Measurements from ENCODE around the gene PRKG1. TPM values are rescaled to one million over a fixed set of nuclear protein-coding genes. Genes with fewer than 3 reads are reported as not detected.

Gene PRKG1
- total and polyA plus RNA-seq, 4 donors, result 26.2 to 199 (median 94.1) TPM

- 5 to 10% methylated on average over 6 of the region's 6 CpGs for WGBS, 2 donors
- peak overlapping the region in 1 of 2 donors; percentile 54 for H3K4me3 ChIP-seq (ENCODE audit: low read length in 2 of 2)
Measured at GRCh38 chr10:51046654-51047053, 27.6 kb upstream of the PRKG1 start.

GRCh38 chr10:51047857-51048256 lies 26.4 kb upstream of the PRKG1 start:
- Histone ChIP-seq H3K27me3 (ENCODE audit: control insufficient read depth in 1 of 2, insufficient read depth in 2 of 2, low read length in 1 of 2) (no peaks in the 10 kb centered on the region), H3K4me3 (ENCODE audit: low read length in 2 of 2) (no peak overlapping the region), H3K9me3 (ENCODE audit: control insufficient read depth, low read length) (no peaks in the 10 kb centered on the region), H3K36me3 (ENCODE audit: control insufficient read depth in 1 of 2, insufficient read depth in 2 of 2, low read length in 1 of 2) (no peaks in the 10 kb centered on the region), H3K4me1 (ENCODE audit: control insufficient read depth in 1 of 2, insufficient read depth in 2 of 2, low read length in 2 of 2) (peaks cover 2 to 8% of the 10 kb centered on the region in 2 donors), H3K27ac (ENCODE audit: low read depth in 1 of 2, low read length in 2 of 2) (no peak overlapping the region)
- intact Hi-C loops (cut with DNase I), result loop anchor here in 1 of 2 donors (5.0 kb wide), 1 partner anchor 36 kb away; no protein-coding TSS in a partner anchor
- peak; percentile 78 for ATAC-seq (ENCODE audit: low FRiP score)
- 34 to 42% methylated on average over 2 of the region's 2 CpGs for WGBS, 2 donors
- DNase-seq, result no peak

More at GRCh38 chr10:51046654-51047053, 27.6 kb upstream of the PRKG1 start:
- peak; percentile 51 for ATAC-seq (ENCODE audit: low FRiP score)
- peak overlapping the region; percentile 57 to 67 for H3K27ac ChIP-seq (ENCODE audit: low read depth in 1 of 2, low read length in 2 of 2)
- no peaks in the 10 kb centered on the region for H3K9me3 ChIP-seq (ENCODE audit: control insufficient read depth, low read length)
- H3K4me1 ChIP-seq (ENCODE audit: control insufficient read depth in 1 of 2, insufficient read depth in 2 of 2, low read length in 2 of 2), result peaks cover 2 to 11% of the 10 kb centered on the region in 2 donors
- no peak for DNase-seq
- no peaks in the 10 kb centered on the region for H3K27me3 ChIP-seq (ENCODE audit: control insufficient read depth in 1 of 2, insufficient read depth in 2 of 2, low read length in 1 of 2)
- intact Hi-C loops (cut with DNase I), result loop anchor here in 1 of 2 donors (5.0 kb wide), 1 partner anchor 34 kb away; no protein-coding TSS in a partner anchor
- H3K36me3 ChIP-seq (ENCODE audit: control insufficient read depth in 1 of 2, insufficient read depth in 2 of 2, low read length in 1 of 2), result no peaks in the 10 kb centered on the region

- ATAC-seq (ENCODE audit: low FRiP score) (no peak), DNase-seq (no peak)
- Histone ChIP-seq H3K27me3 (ENCODE audit: control insufficient read depth in 1 of 2, insufficient read depth in 2 of 2, low read length in 1 of 2) (no peaks in the 10 kb centered on the region), H3K4me3 (ENCODE audit: low read length in 2 of 2) (no peak overlapping the region), H3K9me3 (ENCODE audit: control insufficient read depth, low read length) (no peaks in the 10 kb centered on the region), H3K36me3 (ENCODE audit: control insufficient read depth in 1 of 2, insufficient read depth in 2 of 2, low read length in 1 of 2) (no peaks in the 10 kb centered on the region), H3K4me1 (ENCODE audit: control insufficient read depth in 1 of 2, insufficient read depth in 2 of 2, low read length in 2 of 2) (peaks cover 2 to 4% of the 10 kb centered on the region in 2 donors), H3K27ac (ENCODE audit: low read depth in 1 of 2, low read length in 2 of 2) (peak overlapping the region in 1 of 2 donors; percentile 64)
- 89 to 94% methylated on average over 7 of the region's 7 CpGs for WGBS, 2 donors
- intact Hi-C loops (cut with DNase I), result loop anchor here in 1 of 2 donors (5.0 kb wide), 1 partner anchor 36 kb away; no protein-coding TSS in a partner anchor
Measured at GRCh38 chr10:51048792-51049191, 25.5 kb upstream of the PRKG1 start.

GRCh38 chr10:51052163-51052562 lies 22.1 kb upstream of the PRKG1 start:
- intact Hi-C loops (cut with DNase I), result loop anchor here in 1 of 2 donors (5.0 kb wide), 1 partner anchor 40 kb away; no protein-coding TSS in a partner anchor
- Histone ChIP-seq H3K27me3 (ENCODE audit: control insufficient read depth in 1 of 2, insufficient read depth in 2 of 2, low read length in 1 of 2) (no peaks in the 10 kb centered on the region), H3K27ac (ENCODE audit: low read depth in 1 of 2, low read length in 2 of 2) (no peak overlapping the region), H3K4me1 (ENCODE audit: control insufficient read depth in 1 of 2, insufficient read depth in 2 of 2, low read length in 2 of 2) (peaks cover 0 to 1% of the 10 kb centered on the region in 2 donors), H3K36me3 (ENCODE audit: control insufficient read depth in 1 of 2, insufficient read depth in 2 of 2, low read length in 1 of 2) (no peaks in the 10 kb centered on the region), H3K4me3 (ENCODE audit: low read length in 2 of 2) (no peak overlapping the region), H3K9me3 (ENCODE audit: control insufficient read depth, low read length) (no peaks in the 10 kb centered on the region)
- DNase-seq, result no peak
- ATAC-seq (ENCODE audit: low FRiP score), result no peak

GRCh38 chr10:51057925-51058324 lies 16.4 kb upstream of the PRKG1 start:
- 97 to 98% methylated on average over 4 of the region's 4 CpGs for WGBS, 2 donors
- Histone ChIP-seq H3K27me3 (ENCODE audit: control insufficient read depth in 1 of 2, insufficient read depth in 2 of 2, low read length in 1 of 2) (no peaks in the 10 kb centered on the region), H3K4me1 (ENCODE audit: control insufficient read depth in 1 of 2, insufficient read depth in 2 of 2, low read length in 2 of 2) (no peaks in the 10 kb centered on the region), H3K9me3 (ENCODE audit: control insufficient read depth, low read length) (no peaks in the 10 kb centered on the region), H3K4me3 (ENCODE audit: low read length in 2 of 2) (no peak overlapping the region), H3K36me3 (ENCODE audit: control insufficient read depth in 1 of 2, insufficient read depth in 2 of 2, low read length in 1 of 2) (no peaks in the 10 kb centered on the region), H3K27ac (ENCODE audit: low read depth in 1 of 2, low read length in 2 of 2) (no peak overlapping the region)
- DNase-seq, result no peak
- ATAC-seq (ENCODE audit: low FRiP score), result no peak
- intact Hi-C loops (cut with DNase I), result no loop called here

- Histone ChIP-seq H3K36me3 (ENCODE audit: control insufficient read depth in 1 of 2, insufficient read depth in 2 of 2, low read length in 1 of 2) (no peaks in the 10 kb centered on the region), H3K4me1 (ENCODE audit: control insufficient read depth in 1 of 2, insufficient read depth in 2 of 2, low read length in 2 of 2) (no peaks in the 10 kb centered on the region), H3K27ac (ENCODE audit: low read depth in 1 of 2, low read length in 2 of 2) (no peak overlapping the region), H3K9me3 (ENCODE audit: control insufficient read depth, low read length) (no peaks in the 10 kb centered on the region), H3K4me3 (ENCODE audit: low read length in 2 of 2) (no peak overlapping the region), H3K27me3 (ENCODE audit: control insufficient read depth in 1 of 2, insufficient read depth in 2 of 2, low read length in 1 of 2) (no peaks in the 10 kb centered on the region)
- 85 to 87% methylated on average over 4 of the region's 4 CpGs for WGBS, 2 donors
- ATAC-seq (ENCODE audit: low FRiP score) (no peak), DNase-seq (no peak)
- intact Hi-C loops (cut with DNase I), result no loop called here
Measured at GRCh38 chr10:51063166-51063565, 11.1 kb upstream of the PRKG1 start.

- WGBS, 2 donors, result 1 to 3% methylated on average over 2 of the region's 2 CpGs
- intact Hi-C loops (cut with DNase I), result no loop called here
- Histone ChIP-seq H3K4me3 (ENCODE audit: low read length in 2 of 2) (no peak overlapping the region), H3K27ac (ENCODE audit: low read depth in 1 of 2, low read length in 2 of 2) (no peak overlapping the region), H3K9me3 (ENCODE audit: control insufficient read depth, low read length) (no peaks in the 10 kb centered on the region), H3K27me3 (ENCODE audit: control insufficient read depth in 1 of 2, insufficient read depth in 2 of 2, low read length in 1 of 2) (no peaks in the 10 kb centered on the region), H3K36me3 (ENCODE audit: control insufficient read depth in 1 of 2, insufficient read depth in 2 of 2, low read length in 1 of 2) (no peaks in the 10 kb centered on the region), H3K4me1 (ENCODE audit: control insufficient read depth in 1 of 2, insufficient read depth in 2 of 2, low read length in 2 of 2) (no peaks in the 10 kb centered on the region)
- no peak for ATAC-seq (ENCODE audit: low FRiP score)
- no peak for DNase-seq
Measured at GRCh38 chr10:51063659-51064535, 10.4 kb upstream of the PRKG1 start.

GRCh38 chr10:51066231-51066630 lies 8.1 kb upstream of the PRKG1 start:
- Histone ChIP-seq H3K9me3 (ENCODE audit: control insufficient read depth, low read length) (no peaks in the 10 kb centered on the region), H3K4me3 (ENCODE audit: low read length in 2 of 2) (no peak overlapping the region), H3K4me1 (ENCODE audit: control insufficient read depth in 1 of 2, insufficient read depth in 2 of 2, low read length in 2 of 2) (no peaks in the 10 kb centered on the region), H3K27ac (ENCODE audit: low read depth in 1 of 2, low read length in 2 of 2) (no peak overlapping the region), H3K36me3 (ENCODE audit: control insufficient read depth in 1 of 2, insufficient read depth in 2 of 2, low read length in 1 of 2) (no peaks in the 10 kb centered on the region), H3K27me3 (ENCODE audit: control insufficient read depth in 1 of 2, insufficient read depth in 2 of 2, low read length in 1 of 2) (no peaks in the 10 kb centered on the region)
- WGBS, 2 donors, result 36 to 48% methylated on average over 1 of the region's 1 CpG
- no peak for ATAC-seq (ENCODE audit: low FRiP score)
- intact Hi-C loops (cut with DNase I), result no loop called here
- DNase-seq, result no peak

GRCh38 chr10:51072210-51072609 lies 2.1 kb upstream of the PRKG1 start:
- ATAC-seq (ENCODE audit: low FRiP score) (no peak), DNase-seq (no peak)
- no peak overlapping the region for H3K4me3 ChIP-seq (ENCODE audit: low read length in 2 of 2)
- H3K27me3 ChIP-seq (ENCODE audit: control insufficient read depth in 1 of 2, insufficient read depth in 2 of 2, low read length in 1 of 2), result no peaks in the 10 kb centered on the region
- no peak overlapping the region for H3K27ac ChIP-seq (ENCODE audit: low read depth in 1 of 2, low read length in 2 of 2)
- no peaks in the 10 kb centered on the region for H3K36me3 ChIP-seq (ENCODE audit: control insufficient read depth in 1 of 2, insufficient read depth in 2 of 2, low read length in 1 of 2)
- intact Hi-C loops (cut with DNase I), result loop anchor here (10.0 kb wide), 5 partner anchors 57 to 633 kb away; no protein-coding TSS in a partner anchor
- H3K4me1 ChIP-seq (ENCODE audit: control insufficient read depth in 1 of 2, insufficient read depth in 2 of 2, low read length in 2 of 2), result no peaks in the 10 kb centered on the region
- H3K9me3 ChIP-seq (ENCODE audit: control insufficient read depth, low read length), result no peaks in the 10 kb centered on the region
